HepG2 (cell line): ENCODE measurements around the gene APC2. TPM values are rescaled to one million over a fixed set of nuclear protein-coding genes. Genes with fewer than 3 reads are reported as not detected.

Experiments
- BHLHE40 ChIP-seq: IDR thresholded peaks from 2 replicates; pipeline ENCODE4 v1.6.1; 2011; ENCODE audit warnings: low read length, improper control_type of control experiment
- GABPA ChIP-seq, 2 experiments: IDR thresholded peaks; 2 replicates each; pipeline ENCODE4 v1.6.1; 2011 to 2016; ENCODE audit warnings: low read depth in 2 of 2, low read length in 1 of 2, missing biosample characterization in 1 of 2, missing genetic modification characterization in 1 of 2
- KDM2A ChIP-seq: sonication (generic); formaldehyde crosslinking; IDR thresholded peaks from 2 replicates; pipeline ENCODE4 v1.4.0; 2020; ENCODE audit warnings: low read depth, missing genetic modification reagents, borderline replicate concordance
- RBM39 ChIP-seq: fragments of 200-400 bp; formaldehyde crosslinking; IDR thresholded peaks from one replicate; pipeline ENCODE4 v1.6.1; 2018; ENCODE audit warnings: antibody characterized with exemption, mild to moderate bottlenecking, low read depth, low read length; ENCODE audit not compliant: poor library complexity, severe bottlenecking
- SRSF4 ChIP-seq: fragments of 200-400 bp; formaldehyde crosslinking; IDR thresholded peaks from one replicate; pipeline ENCODE4 v1.6.1; 2018; ENCODE audit warnings: mild to moderate bottlenecking, low read depth, low read length, moderate library complexity; ENCODE audit not compliant: poor library complexity, severe bottlenecking
- ZNF253 ChIP-seq: sonication (generic); formaldehyde crosslinking; IDR thresholded peaks from 2 replicates; pipeline ENCODE4 v1.8.0; 2022; ENCODE audit warnings: mild to moderate bottlenecking, missing genetic modification reagents, borderline replicate concordance
- polyA plus RNA-seq, 8 experiments: library from polyadenylated mRNA; depleted of rRNA in 3 of 8; stranded (reverse) in 7 of 8; unstranded in 1 of 8; fragments of >200 nt; fragmentation: Illumina TruSeq in 4 of 8; extraction: Trizol in 4 of 8; gene quantifications; 2 replicates each; pipeline versions ENCODE4 v1.2.1 to v1.2.3, GENCODE V29; 2011 to 2016; ENCODE audit warnings: low read depth in 4 of 8, missing spikeins in 1 of 8, mixed read lengths in 1 of 8; ENCODE audit not compliant: insufficient read depth in 1 of 8
- total RNA-seq, 5 experiments: library from RNA; depleted of rRNA; stranded (reverse); fragments of >200 nt; fragmentation: Illumina TruSeq; extraction: Trizol; gene quantifications; 2 replicates each; pipeline ENCODE4 v1.2.3, GENCODE V29; 2016; ENCODE audit warnings: low read depth in 1 of 5
- TF ChIP-seq, protein P1 (sequence below): sonication (generic); formaldehyde crosslinking; IDR thresholded peaks from one replicate; pipeline ENCODE4 v1.5.1; 2020; ENCODE audit warnings: mild to moderate bottlenecking, missing genetic modification reagents; ENCODE audit errors: not compliant biosample characterization
- TF ChIP-seq, protein P2 (sequence below): sonication (generic); formaldehyde crosslinking; IDR thresholded peaks from 2 replicates; pipeline ENCODE4 v1.4.0; 2020; ENCODE audit warnings: mild to moderate bottlenecking, missing genetic modification reagents
- TF ChIP-seq, protein P3 (sequence below): sonication (generic); formaldehyde crosslinking; IDR thresholded peaks from 2 replicates; pipeline ENCODE4 v1.4.0; 2020; ENCODE audit warnings: missing genetic modification reagents
- TF ChIP-seq, protein P4 (sequence below): sonication (generic); formaldehyde crosslinking; conservative IDR thresholded peaks from 2 replicates; pipeline ENCODE4 v1.4.0; 2020; ENCODE audit warnings: missing genetic modification reagents
- TF ChIP-seq, protein P5 (sequence below): sonication (generic); formaldehyde crosslinking; IDR thresholded peaks from 2 replicates; pipeline ENCODE4 v1.4.0; 2020; ENCODE audit warnings: missing genetic modification reagents

Gene APC2
- total and polyA plus RNA-seq, 2 of the 13 experiments (the other 11 are each of a cell fraction or from before 2014, with no cell fraction given) = 0.08 to 0.22 TPM

DNA sequence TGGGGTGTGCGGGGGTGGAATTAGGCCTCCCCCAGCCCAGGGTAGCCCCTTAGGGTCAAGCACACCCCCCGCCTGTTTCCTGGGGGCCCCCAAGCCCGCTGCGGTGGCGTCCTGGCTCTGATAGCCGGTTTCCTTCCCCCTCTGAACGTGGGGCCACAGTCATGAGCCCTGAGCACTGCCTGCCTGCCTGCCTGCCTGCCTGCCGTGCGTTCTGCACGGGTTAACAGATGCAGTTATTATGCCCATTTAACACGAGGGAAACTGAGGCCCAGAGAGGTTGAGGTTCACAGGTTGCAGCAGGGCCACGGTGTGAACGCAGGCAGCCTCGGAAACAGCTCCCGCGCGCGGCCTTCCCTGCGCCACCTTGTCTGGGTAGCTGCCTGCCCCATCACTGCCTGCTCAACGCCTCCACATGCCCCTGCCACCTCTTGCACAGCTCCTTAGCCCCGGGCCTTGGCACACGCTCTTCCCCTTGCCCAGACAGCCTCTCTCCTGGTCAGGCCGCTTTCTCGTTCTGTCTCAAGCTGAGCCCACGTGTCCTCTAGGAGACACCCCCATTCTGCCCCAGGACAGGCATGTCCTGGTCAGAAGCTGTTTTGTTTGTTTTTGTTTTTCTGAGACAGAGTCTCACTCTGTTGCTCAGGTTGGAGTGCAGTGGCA lies 47.4 kb upstream of the APC2 start (continued):
- TF ChIP-seq, protein P1, sequence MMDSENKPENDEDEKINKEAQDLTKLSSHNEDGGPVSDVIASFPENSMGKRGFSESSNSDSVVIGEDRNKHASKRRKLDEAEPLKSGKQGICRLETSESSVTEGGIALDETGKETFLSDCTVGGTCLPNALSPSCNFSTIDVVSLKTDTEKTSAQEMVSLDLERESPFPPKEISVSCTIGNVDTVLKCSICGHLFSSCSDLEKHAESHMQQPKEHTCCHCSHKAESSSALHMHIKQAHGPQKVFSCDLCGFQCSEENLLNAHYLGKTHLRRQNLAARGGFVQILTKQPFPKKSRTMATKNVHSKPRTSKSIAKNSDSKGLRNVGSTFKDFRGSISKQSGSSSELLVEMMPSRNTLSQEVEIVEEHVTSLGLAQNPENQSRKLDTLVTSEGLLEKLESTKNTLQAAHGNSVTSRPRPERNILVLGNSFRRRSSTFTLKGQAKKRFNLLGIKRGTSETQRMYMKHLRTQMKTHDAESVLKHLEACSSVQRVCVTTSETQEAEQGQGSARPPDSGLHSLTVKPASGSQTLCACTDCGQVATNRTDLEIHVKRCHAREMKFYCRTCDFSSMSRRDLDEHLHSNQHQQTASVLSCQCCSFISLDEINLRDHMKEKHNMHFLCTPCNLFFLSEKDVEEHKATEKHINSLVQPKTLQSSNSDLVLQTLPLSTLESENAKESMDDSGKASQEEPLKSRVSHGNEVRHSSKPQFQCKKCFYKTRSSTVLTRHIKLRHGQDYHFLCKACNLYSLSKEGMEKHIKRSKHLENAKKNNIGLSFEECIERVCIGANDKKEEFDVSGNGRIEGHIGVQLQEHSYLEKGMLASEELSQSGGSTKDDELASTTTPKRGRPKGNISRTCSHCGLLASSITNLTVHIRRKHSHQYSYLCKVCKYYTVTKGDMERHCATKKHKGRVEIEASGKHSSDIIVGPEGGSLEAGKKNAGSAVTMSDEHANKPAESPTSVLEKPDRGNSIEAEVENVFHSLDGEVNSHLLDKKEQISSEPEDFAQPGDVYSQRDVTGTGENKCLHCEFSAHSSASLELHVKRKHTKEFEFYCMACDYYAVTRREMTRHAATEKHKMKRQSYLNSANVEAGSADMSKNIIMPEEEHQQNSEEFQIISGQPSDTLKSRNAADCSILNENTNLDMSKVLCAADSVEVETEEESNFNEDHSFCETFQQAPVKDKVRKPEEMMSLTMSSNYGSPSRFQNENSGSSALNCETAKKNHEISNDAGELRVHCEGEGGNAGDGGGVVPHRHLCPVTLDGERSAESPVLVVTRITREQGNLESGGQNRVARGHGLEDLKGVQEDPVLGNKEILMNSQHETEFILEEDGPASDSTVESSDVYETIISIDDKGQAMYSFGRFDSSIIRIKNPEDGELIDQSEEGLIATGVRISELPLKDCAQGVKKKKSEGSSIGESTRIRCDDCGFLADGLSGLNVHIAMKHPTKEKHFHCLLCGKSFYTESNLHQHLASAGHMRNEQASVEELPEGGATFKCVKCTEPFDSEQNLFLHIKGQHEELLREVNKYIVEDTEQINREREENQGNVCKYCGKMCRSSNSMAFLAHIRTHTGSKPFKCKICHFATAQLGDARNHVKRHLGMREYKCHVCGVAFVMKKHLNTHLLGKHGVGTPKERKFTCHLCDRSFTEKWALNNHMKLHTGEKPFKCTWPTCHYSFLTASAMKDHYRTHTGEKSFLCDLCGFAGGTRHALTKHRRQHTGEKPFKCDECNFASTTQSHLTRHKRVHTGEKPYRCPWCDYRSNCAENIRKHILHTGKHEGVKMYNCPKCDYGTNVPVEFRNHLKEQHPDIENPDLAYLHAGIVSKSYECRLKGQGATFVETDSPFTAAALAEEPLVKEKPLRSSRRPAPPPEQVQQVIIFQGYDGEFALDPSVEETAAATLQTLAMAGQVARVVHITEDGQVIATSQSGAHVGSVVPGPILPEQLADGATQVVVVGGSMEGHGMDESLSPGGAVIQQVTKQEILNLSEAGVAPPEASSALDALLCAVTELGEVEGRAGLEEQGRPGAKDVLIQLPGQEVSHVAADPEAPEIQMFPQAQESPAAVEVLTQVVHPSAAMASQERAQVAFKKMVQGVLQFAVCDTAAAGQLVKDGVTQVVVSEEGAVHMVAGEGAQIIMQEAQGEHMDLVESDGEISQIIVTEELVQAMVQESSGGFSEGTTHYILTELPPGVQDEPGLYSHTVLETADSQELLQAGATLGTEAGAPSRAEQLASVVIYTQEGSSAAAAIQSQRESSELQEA (CRISPR knock-in tag) = peak; percentile 56
- TF ChIP-seq, protein P2, sequence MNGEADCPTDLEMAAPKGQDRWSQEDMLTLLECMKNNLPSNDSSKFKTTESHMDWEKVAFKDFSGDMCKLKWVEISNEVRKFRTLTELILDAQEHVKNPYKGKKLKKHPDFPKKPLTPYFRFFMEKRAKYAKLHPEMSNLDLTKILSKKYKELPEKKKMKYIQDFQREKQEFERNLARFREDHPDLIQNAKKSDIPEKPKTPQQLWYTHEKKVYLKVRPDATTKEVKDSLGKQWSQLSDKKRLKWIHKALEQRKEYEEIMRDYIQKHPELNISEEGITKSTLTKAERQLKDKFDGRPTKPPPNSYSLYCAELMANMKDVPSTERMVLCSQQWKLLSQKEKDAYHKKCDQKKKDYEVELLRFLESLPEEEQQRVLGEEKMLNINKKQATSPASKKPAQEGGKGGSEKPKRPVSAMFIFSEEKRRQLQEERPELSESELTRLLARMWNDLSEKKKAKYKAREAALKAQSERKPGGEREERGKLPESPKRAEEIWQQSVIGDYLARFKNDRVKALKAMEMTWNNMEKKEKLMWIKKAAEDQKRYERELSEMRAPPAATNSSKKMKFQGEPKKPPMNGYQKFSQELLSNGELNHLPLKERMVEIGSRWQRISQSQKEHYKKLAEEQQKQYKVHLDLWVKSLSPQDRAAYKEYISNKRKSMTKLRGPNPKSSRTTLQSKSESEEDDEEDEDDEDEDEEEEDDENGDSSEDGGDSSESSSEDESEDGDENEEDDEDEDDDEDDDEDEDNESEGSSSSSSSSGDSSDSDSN (CRISPR knock-in tag) = peak; percentile 28
- TF ChIP-seq KDM2A = peak; percentile 31; the same call in 1 of the 2 replicates
- TF ChIP-seq, protein P3, sequence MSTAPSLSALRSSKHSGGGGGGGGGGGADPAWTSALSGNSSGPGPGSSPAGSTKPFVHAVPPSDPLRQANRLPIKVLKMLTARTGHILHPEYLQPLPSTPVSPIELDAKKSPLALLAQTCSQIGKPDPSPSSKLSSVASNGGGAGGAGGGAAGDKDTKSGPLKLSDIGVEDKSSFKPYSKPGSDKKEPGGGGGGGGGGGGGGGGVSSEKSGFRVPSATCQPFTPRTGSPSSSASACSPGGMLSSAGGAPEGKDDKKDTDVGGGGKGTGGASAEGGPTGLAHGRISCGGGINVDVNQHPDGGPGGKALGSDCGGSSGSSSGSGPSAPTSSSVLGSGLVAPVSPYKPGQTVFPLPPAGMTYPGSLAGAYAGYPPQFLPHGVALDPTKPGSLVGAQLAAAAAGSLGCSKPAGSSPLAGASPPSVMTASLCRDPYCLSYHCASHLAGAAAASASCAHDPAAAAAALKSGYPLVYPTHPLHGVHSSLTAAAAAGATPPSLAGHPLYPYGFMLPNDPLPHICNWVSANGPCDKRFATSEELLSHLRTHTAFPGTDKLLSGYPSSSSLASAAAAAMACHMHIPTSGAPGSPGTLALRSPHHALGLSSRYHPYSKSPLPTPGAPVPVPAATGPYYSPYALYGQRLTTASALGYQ (CRISPR knock-in tag) = no peak
- TF ChIP-seq SRSF4 = no peak
- TF ChIP-seq ZNF253 (CRISPR knock-in tag) = peak; percentile 39; the same call in 1 of the 2 replicates
- TF ChIP-seq, protein P4, sequence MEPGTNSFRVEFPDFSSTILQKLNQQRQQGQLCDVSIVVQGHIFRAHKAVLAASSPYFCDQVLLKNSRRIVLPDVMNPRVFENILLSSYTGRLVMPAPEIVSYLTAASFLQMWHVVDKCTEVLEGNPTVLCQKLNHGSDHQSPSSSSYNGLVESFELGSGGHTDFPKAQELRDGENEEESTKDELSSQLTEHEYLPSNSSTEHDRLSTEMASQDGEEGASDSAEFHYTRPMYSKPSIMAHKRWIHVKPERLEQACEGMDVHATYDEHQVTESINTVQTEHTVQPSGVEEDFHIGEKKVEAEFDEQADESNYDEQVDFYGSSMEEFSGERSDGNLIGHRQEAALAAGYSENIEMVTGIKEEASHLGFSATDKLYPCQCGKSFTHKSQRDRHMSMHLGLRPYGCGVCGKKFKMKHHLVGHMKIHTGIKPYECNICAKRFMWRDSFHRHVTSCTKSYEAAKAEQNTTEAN (CRISPR knock-in tag) = no peak
- no peak for TF ChIP-seq BHLHE40
- TF ChIP-seq, protein P5, sequence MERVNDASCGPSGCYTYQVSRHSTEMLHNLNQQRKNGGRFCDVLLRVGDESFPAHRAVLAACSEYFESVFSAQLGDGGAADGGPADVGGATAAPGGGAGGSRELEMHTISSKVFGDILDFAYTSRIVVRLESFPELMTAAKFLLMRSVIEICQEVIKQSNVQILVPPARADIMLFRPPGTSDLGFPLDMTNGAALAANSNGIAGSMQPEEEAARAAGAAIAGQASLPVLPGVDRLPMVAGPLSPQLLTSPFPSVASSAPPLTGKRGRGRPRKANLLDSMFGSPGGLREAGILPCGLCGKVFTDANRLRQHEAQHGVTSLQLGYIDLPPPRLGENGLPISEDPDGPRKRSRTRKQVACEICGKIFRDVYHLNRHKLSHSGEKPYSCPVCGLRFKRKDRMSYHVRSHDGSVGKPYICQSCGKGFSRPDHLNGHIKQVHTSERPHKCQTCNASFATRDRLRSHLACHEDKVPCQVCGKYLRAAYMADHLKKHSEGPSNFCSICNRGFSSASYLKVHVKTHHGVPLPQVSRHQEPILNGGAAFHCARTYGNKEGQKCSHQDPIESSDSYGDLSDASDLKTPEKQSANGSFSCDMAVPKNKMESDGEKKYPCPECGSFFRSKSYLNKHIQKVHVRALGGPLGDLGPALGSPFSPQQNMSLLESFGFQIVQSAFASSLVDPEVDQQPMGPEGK (CRISPR knock-in tag) = peak; percentile 10; the same call in 1 of the 2 replicates
- TF ChIP-seq GABPA (IDR thresholded peaks at IDR 0.05; ENCODE audit: low read depth, low read length) = no peak
- no peak for TF ChIP-seq GABPA (CRISPR knock-in tag; IDR thresholded peaks at IDR 0.05; ENCODE audit: low read depth)
- peak; percentile 50 for TF ChIP-seq RBM39
